Measurements from ENCODE around the gene ATP5F1E. TPM values are rescaled to one million over a fixed set of nuclear protein-coding genes. Genes with fewer than 3 reads are reported as not detected.

Gene ATP5F1E
- total and polyA plus RNA-seq, 9 of the 15 experiments (the other 6 are each of a cell fraction or from before 2014, with no cell fraction given): 60.3 to 162 (median 113) TPM

GRCh38 chr20:59006864-59007664, 25.1 kb downstream of the ATP5F1E start, which contains the start of gene CTSZ:
Gene CTSZ, minus strand, starts transcription at chr20:59007254. Its CDS starts 126 bp downstream, at chr20:59007128.
- peak; percentile 87 for ATAC-seq
- Histone ChIP-seq H3K4me2 (ENCODE audit: insufficient read depth, low read length) (peak within 1 kb of the TSS; percentile 87), H2AFZ (ENCODE audit: low read depth, low read length) (peak within 1 kb of the TSS; percentile 66), H3K27me3 (ENCODE audit: control insufficient read depth in 2 of 2, insufficient read depth in 2 of 2, low read length in 2 of 2) (no peaks in the 10 kb centered on the region), H3K27ac (ENCODE audit: extremely low read depth, low read depth, low read length) (peak within 1 kb of the TSS; percentile 90), H3K36me3 (ENCODE audit: control insufficient read depth, insufficient read depth, low read length) (peaks cover 35% of the 10 kb centered on the region; the same call in 2 of the 3 replicates), H3K9ac (ENCODE audit: insufficient read depth in 1 of 2, low read depth in 2 of 2, low read length in 2 of 2) (peak within 1 kb of the TSS; percentile 91 to 99), H3K9me3 (replicated peaks; ENCODE audit: control insufficient read depth, insufficient read depth, low read depth, low read length) (no peaks in the 10 kb centered on the region), H3K4me1 (replicated peaks in 1 of 2; ENCODE audit: control insufficient read depth in 2 of 2, insufficient read depth in 2 of 2, low read length in 2 of 2) (peaks cover 51 to 91% of the 10 kb centered on the region in 2 experiments), H3K4me3 (peak within 1 kb of the TSS; percentile 66), H3K79me2 (ENCODE audit: control insufficient read depth, insufficient read depth, low read length) (peaks cover 41% of the 10 kb centered on the region), H3K9me1 (ENCODE audit: control insufficient read depth, insufficient read depth, low read length) (peaks cover 6% of the 10 kb centered on the region), H4K20me1 (replicated peaks; ENCODE audit: control insufficient read depth, insufficient read depth, low read length) (no peaks in the 10 kb centered on the region; the same call in 1 of the 2 replicates)
- DNase-seq (ENCODE audit: extremely low read depth in 1 of 4, low spot score in 3 of 4): peak; percentile 83 to 96 (median 93)
- intact Hi-C loops (cut with micrococcal nuclease) (no loop called here), in situ Hi-C loops (cut with MboI) (no loop called here)
- whole genome bisulfite sequencing (ENCODE audit: insufficient coverage, low coverage, missing lambda C conversion rate): 3% methylated on average over 29 of the region's 82 CpGs
- ChIA-PET CTCF (ENCODE audit: low intra/inter-chr PET ratio) (no interaction called here), POLR2A (interaction anchor here (1.0 kb wide), 1 partner anchor 24 kb away, joined by 3 read pairs; no protein-coding TSS in a partner anchor)
- no peak for FAIRE-seq
- BruUV-seq (replicated peaks): no TSS peak
- TF ChIP-seq RBFOX2 (IDR thresholded peaks at IDR 0.05; ENCODE audit: low read depth, low read length) (peak; percentile 80), ZNF324 (CRISPR knock-in tag; IDR thresholded peaks at IDR 0.05) (no peak), KDM5B (IDR thresholded peaks at IDR 0.05; ENCODE audit: insufficient replicate concordance, low read depth, low read length) (peak; percentile 66), RBM39 (optimal IDR thresholded peaks at IDR 0.05; ENCODE audit: low read depth, low read length) (no peak), ZNF639 (CRISPR knock-in tag; conservative IDR thresholded peaks at IDR 0.05 in 1 of 2, IDR thresholded peaks at IDR 0.05 in 1 of 2) (0 out of 4 replicates have a peak, but pooled peaks of 1 of the 2 experiments have one; percentile 42), XRCC3 (IDR thresholded peaks at IDR 0.05) (no peak), CBX8 (IDR thresholded peaks at IDR 0.05; ENCODE audit: borderline replicate concordance, extremely low read depth, low read depth, low read length, poor library complexity, severe bottlenecking) (no peak), L3MBTL2 (IDR thresholded peaks at IDR 0.05) (peak; percentile 72), VEZF1 (CRISPR knock-in tag; IDR thresholded peaks at IDR 0.05) (peak; percentile 82), E2F3 (CRISPR knock-in tag; IDR thresholded peaks at IDR 0.05) (0 out of 2 replicates have a peak, but pooled peaks have one; percentile 22), THAP7 (CRISPR knock-in tag; IDR thresholded peaks at IDR 0.05) (no peak), POLR3A (IDR thresholded peaks at IDR 0.05; ENCODE audit: borderline replicate concordance, extremely low read depth, insufficient read depth, insufficient read length) (no peak), ILF3 (IDR thresholded peaks at IDR 0.05; ENCODE audit: borderline replicate concordance) (0 out of 2 replicates have a peak, but pooled peaks have one; percentile 45), SIN3B (IDR thresholded peaks at IDR 0.05; ENCODE audit: low read depth) (peak; percentile 20; the same call in 1 of the 2 replicates), CTBP1 (IDR thresholded peaks at IDR 0.05; ENCODE audit: borderline replicate concordance) (peak; percentile 43; the same call in 1 of the 2 replicates)
